DMS153 (cell line): ENCODE measurements around the gene PLD6.

ENCODE experiments used
- DNase-seq: peaks from one replicate; lab custom pipeline; 2025; lab: John Stamatoyannopoulos, UW

Gene PLD6

GRCh38 chr17:17155568-17155967 lies 50.6 kb downstream of the PLD6 start:
- DNase-seq = no peak

- DNase-seq = no peak
Measured at GRCh38 chr17:17154981-17155380, 51.2 kb downstream of the PLD6 start.

GRCh38 chr17:17154556-17154955 lies 51.6 kb downstream of the PLD6 start:
- DNase-seq = no peak

- no peak for DNase-seq
Measured at GRCh38 chr17:17153709-17154108, 52.4 kb downstream of the PLD6 start.

GRCh38 chr17:17153071-17153470 lies 53.1 kb downstream of the PLD6 start:
- DNase-seq = no peak

GRCh38 chr17:17152385-17152784 lies 53.7 kb downstream of the PLD6 start:
- no peak for DNase-seq

GRCh38 chr17:17151962-17152361 lies 54.2 kb downstream of the PLD6 start:
- no peak for DNase-seq

- DNase-seq = no peak
Measured at GRCh38 chr17:17151541-17151940, 54.6 kb downstream of the PLD6 start.

- no peak for DNase-seq
Measured at GRCh38 chr17:17151055-17151454, 55.1 kb downstream of the PLD6 start.
